GM19035 (cell line): Measurements from ENCODE around the gene COX10.
A peak's percentile ranks its signal among the peaks of the same experiment; 100 is the strongest.

Source experiments
- ATAC-seq: cut with Tn5 transposase; IDR thresholded peaks from one replicate; pipeline ENCODE4 v1.9.1; 2021; ENCODE audit not compliant: unreplicated experiment

The COX10 gene

DNA sequence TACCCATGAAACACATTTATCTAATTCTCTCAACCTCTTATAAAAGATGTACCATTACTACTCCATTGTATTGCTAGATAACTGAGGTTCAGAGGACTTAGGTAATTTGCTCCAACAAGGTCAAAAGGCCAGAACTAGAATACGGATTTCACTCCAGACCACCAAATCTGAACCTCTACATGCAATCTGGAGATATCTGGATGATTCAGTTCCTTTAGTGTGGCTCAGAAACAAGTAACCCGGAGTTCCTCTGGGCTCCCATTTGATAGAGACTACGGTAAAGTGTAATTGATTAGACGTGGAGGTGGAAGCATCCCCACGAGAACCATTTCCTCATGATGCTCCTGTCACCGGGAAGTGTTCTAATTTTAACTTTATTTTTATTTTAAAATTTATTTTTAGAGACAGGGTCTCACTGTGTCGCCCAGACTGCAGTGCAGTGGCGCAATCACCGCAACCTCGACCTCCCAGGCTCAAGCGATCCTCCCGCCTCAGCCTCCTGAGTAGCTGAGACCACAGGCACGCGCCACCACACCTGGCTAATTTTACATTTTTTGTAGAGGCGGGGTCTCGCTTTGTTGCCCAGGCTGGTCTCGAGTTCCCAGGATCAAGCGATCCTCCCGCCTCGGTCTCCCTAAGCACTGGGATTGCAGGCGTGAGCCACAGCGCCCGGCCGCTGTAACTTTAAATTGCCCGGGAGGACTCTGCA, 608 bp upstream of the COX10 start:
- ATAC-seq, result peak; percentile 24

DNA sequence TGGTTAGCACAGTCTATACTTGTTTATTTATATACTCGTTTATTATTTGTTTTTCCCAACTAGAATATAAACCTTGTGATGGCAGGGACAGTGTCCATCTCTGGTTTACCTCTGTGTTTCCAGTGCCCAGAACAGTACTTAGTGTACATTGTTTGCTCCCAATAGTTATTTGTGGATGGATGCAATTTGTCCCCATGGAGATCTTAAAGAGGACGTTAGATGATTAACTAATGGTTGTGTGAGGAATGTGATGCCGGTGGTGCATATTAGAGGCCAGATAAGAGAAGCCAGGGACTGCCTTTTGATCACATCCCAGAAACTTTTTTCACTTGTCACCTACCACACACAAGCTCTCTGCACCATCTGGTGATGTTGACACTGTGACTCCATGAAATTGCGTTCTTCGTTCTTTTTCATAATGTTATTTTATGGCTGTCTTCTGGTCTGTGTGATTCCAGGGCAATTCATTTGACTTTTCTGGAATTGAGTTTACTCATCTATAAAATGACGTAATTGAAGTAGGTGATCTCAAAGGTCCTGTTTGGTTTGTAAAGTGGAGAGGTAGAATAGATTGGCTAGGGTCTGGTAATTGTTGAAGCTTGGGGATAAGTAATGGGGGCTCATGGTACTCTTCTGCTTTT, 1.2 kb downstream of the COX10 start:
- no peak for ATAC-seq

DNA sequence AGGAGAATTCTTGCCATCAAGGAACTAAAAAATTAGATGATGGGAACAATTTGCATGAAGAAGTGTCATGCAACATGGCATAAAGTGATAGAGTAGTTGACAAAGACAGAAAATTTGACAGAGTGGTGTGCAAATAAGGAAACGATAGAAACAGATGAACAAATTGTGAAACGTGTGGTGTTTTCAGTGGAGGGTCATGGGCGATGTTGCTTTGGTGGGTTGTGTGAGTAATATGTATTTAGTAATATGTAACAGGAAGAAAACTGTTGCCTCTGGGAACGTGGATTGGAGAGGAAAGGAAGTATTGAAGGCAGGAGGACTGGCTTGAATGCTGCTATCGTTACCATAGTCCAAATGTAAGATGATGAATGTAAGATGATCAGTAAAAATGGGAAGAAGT, 3.6 kb downstream of the COX10 start:
- no peak for ATAC-seq

DNA sequence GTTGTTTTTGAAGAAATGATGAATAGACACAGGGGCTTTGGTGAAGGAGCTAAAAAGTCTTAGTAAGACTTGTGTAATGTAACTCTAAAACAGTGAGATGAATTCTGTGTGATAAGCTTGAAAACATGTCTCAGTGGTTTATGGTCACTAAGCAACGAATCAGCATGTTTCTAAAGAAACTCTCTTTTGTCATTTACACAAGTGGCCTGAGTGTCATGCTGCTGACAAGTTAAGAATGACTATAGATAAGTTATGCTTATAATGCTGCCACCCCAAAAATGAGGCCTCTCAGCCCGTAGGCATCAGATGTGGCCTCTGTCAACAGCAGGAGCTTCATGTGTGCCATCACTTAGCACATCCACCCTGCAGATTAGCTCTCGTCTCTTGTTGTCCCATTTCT, 8.7 kb downstream of the COX10 start:
- no peak for ATAC-seq

DNA sequence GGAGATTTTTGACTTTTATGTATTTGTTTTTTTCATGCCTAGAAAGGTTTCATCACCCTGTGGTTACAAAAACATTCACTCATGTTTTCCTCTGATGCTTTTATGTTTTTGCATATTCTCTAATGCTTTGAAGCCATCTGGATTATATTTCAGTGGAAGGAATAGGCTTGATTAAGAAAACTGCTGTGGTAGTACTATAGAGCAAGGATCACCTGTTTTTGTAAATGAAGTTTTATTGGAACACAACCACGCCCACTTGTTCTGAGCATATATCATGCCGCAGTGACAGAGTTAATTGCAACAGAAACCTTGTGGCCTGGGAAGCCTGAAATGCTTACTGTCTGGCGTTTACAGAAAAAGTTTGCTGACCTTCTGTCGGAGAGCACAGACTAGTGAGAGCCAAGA, 11.5 kb downstream of the COX10 start:
- no peak for ATAC-seq

DNA sequence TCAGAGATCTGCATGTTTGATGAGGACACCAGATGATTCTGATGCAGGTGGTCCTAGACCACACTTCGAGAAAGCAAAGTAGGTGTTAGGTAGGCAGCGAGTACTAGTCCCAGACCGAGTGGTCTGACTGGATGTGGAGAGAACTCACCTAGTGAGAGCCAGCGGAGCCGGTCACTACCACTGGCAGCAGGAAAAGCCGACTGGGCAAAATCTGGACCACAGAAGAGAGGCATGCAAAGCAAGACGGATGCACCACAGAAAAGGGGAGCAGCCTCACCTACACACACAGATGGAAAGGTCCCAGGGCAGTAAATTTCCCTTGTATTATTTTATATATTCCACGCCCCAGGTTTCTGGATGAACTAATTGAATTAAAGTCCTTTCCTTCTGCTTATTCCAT, 13.5 kb downstream of the COX10 start:
- no peak for ATAC-seq

DNA sequence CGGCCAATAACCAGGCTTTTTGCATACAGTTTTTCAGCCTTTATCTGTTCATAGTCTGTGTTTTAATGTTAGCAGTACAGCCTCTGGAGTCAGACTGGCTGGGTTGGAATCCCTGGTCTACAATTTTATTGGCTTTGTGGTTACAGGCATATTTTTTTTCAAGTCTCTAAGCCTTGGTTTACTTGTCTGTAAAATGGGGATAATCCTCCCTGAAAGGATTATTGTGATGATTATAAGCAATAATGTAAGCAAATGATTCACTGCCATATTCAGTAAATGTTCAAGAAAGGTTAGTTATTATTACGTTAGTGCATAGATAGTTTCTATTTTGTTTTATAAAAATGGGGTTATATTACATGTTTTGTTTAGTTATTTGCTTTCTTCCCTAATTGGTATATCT, 15.7 kb downstream of the COX10 start:
- ATAC-seq, result no peak

DNA sequence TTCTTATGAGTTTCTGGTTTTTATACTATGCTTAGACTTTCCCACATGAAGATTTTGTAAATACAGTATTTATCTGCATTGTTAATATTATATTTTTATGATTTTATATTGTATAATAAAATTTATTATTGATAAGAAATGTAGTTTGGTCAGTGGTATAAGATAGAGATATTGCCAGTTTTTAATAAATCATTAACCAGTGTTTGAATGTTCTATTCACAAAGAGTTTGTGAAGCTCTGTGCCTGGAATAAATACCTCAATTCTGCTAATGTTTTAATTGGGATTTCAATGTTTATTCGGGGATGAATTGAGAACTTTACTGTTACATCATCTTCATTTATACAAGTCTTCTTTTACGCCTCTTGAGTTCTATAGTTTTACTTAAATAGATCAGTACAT, 16.9 kb downstream of the COX10 start:
- no peak for ATAC-seq

DNA sequence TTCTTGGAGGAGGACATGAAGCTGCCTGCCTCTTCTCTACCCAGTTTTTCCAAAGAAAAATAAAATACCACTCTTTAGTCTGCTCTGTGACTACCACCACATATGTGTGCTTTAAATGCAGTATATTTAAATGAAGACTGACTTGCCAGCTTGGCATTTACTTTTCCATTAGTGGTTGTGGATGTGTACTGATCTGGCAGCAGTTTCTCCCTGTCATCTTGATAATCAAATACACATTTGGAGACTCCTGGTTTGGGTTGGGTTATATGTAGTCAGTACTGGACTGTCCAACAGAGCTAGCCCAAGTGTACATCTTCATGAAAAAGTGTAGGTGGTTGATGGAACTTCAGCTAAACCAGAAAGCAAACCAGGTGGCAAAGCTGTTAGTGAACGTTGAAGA, 19.9 kb downstream of the COX10 start:
- ATAC-seq, result no peak

DNA sequence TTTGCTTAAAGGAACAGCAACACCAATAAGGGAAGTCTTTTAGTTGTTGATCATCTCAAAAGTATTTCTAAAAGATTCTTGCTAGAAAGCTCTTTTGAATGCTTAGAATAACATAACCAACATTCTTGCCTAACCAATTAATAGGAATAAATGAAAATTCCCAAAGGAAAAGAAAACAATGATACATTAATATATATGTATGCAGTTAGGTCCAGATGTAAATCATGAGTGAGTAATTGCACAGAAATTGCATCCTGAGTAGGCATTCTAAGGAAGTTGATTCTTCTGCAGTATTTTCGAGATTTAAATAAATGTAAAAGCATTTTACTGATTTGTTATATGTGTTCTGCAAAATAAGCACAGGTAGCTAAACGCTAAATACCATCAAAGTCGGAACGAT, 22.1 kb downstream of the COX10 start:
- ATAC-seq, result no peak

DNA sequence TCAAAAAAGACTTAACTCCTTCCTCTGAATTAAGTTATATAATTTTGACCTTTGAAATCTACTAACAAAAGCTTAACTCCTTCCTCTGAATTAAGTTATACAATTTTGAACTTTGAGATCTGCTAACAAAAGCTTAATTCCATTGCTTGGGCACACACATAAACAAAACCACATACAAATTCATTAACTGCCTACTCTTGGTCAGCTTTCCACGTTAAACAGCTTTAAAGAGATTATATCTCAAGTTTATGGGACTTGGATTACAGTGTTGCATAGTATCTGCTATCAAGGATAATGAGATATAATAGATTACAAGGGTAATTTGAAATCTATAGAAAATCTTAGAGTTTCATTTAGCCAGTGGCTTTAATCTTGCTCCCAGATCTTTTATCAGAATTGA, 23.5 kb downstream of the COX10 start:
- ATAC-seq, result no peak

DNA sequence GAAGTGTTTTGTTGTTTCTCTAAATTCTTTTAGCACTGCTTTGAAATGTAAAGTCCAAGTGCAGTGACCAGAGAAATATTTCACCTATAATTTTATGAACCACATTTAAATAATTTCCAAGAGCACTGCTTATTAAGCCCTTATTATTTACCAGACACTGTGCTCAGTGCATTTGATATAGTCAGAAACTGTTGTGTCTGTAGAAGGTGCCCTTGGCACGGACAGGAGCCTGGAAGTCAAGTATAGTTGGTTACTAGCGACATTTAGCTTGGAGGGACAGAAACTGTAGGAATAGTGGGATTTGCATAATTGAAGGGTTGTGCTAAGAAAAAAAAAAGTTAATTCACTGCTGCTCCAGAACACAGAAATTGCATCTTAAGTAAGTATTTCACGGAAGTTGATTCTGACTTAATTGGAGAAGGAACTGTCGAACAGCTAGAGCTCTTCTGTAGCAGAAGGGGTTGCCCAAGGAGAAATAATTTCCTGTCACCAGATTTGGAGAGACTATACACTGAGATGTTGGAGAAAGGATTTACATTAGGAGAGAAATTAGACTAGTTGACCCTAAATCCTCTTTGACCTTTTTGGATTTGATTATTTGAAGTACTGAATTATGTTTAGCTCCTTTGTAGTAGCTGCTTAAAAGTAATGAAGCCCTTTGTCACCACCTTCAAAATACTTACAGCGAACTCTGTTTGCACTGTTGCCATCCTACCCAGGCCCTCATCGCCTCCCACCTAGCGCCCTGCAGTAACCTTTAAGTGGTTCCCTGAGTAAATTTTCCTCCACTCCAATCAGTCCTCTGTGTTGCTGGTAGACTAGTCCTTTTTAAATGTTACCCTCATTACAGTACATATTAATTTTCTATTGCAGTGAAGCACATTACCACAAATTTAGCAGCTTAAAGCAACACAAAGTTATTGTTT, 25.6 kb downstream of the COX10 start:
- ATAC-seq, result no peak

DNA sequence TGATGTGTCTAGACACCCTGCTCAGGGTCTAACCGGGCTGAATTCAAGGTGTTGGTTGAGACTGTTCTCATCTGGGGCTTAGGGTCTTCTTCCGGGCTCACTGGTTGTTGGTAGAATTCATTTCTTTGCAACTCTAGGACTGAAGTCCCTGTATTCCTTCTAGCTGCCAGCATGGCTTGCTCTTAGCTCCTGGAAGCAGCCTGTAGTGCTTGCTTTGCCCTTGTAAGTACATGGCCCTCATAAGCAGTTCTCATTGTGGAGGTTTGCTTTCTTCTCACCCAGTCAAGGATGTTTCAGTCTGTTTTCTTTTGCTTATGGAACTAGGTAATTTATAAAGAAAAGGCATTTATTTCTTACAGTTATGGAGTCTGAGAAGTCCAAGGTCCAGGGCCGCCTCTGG, 26.3 kb downstream of the COX10 start:
- ATAC-seq, result no peak

DNA sequence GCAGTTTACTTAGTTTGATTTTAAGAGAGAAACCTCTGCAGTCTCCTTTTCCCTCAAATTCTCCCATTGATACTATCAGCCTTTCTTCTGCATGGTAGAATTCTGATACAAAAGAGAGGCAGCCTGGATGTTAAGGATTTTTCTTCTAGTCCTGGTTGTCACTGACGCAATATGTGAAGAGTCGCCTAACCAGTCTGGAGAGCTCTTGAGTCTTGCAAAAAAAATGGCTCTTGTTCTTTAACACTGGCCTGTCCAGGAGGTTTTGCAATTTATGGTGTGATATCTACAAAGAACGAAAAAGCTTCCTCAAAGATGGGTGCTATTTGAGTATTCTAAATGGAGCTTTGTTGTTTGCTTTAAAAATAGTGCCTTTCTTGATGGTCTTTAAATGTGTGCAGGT, 28.9 kb downstream of the COX10 start:
- no peak for ATAC-seq

DNA sequence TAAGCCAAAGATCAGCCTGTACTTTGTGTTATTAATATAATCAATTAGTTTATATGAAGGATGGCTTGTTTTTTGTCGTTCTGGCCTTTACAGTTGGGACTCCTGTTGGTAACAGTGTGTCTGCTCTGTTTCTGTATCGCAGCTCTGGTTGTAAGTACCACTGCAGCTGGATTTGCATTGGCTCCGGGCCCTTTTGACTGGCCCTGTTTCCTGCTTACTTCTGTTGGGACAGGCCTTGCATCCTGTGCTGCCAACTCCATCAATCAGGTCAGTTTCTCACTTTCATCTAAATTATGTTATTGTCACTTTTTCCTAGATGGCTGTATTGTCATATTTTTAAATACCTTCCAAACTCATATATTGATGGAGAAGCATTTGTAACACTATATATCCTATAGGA, 32.7 kb downstream of the COX10 start:
- ATAC-seq, result no peak

DNA sequence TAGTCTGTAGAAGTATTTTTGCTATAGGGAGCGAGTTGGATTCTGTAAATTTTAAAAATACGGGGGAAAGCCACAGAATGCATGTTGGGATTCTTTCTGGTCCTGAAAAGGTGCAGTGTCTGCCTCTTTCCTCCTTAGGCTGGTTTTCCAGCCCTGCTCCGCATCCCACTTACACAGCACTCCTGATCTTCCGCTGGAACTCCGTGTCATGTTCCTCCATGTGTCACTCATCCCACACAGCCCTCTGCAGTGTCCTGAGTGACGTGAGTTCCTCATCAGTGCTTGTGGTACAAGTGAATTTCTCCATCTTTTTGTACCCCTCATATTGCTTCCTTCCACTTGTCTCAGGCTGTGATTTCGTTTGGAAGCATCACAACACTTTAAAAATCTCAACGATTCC, 34.5 kb downstream of the COX10 start:
- no peak for ATAC-seq

DNA sequence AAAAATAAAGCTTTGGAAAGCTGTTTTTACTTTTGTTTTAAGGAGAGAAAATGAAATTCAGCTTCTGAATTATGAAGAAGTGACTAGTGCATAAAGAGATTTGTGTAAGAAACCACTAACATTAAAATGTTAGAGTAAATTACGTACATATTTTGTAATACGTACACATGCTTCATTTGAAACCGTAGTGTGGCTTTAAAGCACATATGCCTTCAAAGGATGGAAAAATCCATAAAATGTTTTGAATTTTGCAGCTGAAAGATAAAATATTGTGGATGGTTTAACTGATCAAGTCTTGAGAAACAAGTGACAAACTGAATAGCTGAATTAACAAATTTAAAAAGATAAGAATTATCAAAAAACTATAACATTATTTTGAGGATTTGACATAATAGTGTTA, 35.4 kb downstream of the COX10 start:
- ATAC-seq, result no peak

DNA sequence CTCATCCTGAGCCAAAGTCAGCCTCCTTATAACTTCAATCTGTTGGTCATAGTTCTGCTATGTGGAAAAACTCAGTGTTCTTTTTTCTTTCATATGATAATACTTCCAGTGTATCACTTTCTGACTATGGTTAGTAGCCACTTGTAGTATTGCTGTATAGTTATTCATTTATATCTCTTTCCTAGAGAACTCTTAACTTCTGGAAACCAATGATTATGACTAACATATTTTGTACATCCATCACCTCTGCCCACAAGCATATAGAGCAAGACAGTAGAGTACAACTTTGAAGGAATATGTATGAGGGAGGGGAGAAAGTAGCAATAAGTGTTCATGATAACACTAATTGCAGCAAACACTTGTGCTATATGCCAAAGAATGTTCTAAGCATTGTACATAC, 38.6 kb downstream of the COX10 start:
- ATAC-seq, result no peak

DNA sequence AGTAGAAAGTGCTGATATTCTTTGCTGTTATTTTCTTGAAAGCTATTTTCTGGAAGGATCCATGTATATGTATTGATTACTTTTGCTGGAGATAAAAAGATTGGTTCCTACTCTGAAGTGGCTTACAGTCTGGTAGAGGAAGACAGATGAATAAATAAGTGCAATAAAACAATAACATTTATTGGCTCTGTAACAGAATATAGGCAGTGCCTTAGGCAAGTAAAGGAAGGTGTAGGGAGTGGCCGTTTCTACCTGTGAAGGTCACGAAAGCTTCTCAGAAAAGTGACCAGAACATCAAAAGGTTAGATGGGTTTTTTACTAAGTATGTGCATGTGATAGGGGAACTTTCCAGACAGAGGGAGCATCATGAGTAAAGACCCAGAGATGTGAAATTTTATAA, 43.1 kb downstream of the COX10 start:
- no peak for ATAC-seq

DNA sequence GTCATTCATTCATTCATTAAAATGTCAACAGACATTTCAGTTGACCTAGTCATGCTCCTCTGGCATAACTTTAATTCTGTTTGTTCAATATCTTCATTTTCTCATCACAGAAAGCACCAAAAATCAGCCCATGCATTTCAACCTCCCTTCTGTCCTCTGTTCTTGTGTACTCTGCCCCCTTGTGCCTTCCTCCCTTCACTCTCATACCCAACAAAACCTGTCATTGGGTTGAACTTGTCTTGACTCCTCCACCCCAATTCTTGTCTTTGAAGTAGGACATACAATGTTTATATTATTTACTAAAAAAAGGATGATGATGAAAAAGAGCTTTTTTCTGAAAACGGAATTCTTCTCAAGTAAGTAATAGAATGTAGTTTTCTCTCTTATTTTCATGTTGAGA, 43.8 kb downstream of the COX10 start:
- no peak for ATAC-seq

DNA sequence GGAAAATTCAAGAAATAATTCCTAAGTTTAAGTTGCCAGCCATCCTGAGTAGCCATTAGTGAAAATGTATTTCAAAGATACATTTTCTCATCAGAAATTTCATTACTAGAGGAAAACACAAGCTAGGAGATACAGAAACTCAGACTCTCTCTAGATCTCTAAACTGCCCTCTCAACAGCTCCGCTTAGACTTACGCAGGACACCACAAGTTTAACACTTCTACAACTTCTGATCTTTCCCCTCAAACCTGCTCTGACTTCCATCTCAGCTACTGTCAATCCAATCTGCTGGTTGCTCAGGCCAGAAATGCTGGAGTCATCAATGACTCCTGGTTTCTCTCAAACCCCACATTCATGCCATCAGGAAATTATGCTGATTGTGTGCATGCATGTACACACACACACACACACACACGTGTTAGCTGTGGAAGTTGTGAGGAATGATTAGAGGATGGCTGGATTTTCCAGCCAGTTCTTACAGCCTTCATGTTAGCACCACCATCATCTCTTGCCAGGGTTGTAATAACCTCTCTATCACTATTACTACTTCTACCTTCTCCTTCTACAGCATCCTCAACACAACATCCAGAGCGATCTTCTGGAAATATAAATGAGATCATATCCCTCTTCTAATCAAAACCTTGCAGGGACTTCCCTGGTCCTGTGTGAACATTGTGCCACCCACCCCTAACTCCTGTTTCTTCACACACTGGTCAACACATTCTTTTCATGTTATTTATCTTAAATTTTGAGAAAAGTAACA, 47.1 kb downstream of the COX10 start:
- no peak for ATAC-seq
